Calu3 (cell line): ENCODE data around the gene YLPM1. TPM values are rescaled to one million over a fixed set of nuclear protein-coding genes. Genes with fewer than 3 reads are reported as not detected.
A peak's percentile ranks its signal among the peaks of the same experiment; 100 is the strongest.
"Not testable (repeated sequence)": the region's sequence is repeated elsewhere in the genome, so short reads cannot be mapped to it uniquely, and the experiment has no call there.

ENCODE experiments used
- BruUV-seq: library from RNA; stranded (reverse); fragments of 400-500 nt; replicated peaks from 2 replicates; lab custom pipeline; 2021; lab: Mats Ljungman, UMichigan
- CTCF ChIA-PET: fragments of 300-600 bp; sonication (Branson Sonifier 250); formaldehyde crosslinking; loops from one replicate; lab custom pipeline; 2022; ENCODE audit warnings: antibody characterized with exemption; lab: Charles Lee
- DNase-seq: peaks from one replicate; pipeline ENCODE4 v3.0.0; 2022
- H3K27ac Mint-ChIP-seq: one replicate; pipeline ENCODE4 v1.8.0; 2022; ENCODE audit warnings: mixed read lengths; ENCODE audit not compliant: unreplicated experiment
- H3K27me3 Mint-ChIP-seq: one replicate; pipeline ENCODE4 v1.8.0; 2022; ENCODE audit warnings: mixed read lengths; ENCODE audit not compliant: unreplicated experiment
- H3K36me3 Mint-ChIP-seq: one replicate; pipeline ENCODE4 v1.8.0; 2022; ENCODE audit warnings: mild to moderate bottlenecking, moderate library complexity, mixed read lengths; ENCODE audit not compliant: insufficient read depth, unreplicated experiment
- H3K4me1 Mint-ChIP-seq: one replicate; pipeline ENCODE4 v1.8.0; 2022; ENCODE audit warnings: mild to moderate bottlenecking, low read depth, mixed read lengths; ENCODE audit not compliant: unreplicated experiment
- H3K4me3 Mint-ChIP-seq: one replicate; pipeline ENCODE4 v1.8.0; 2022; ENCODE audit warnings: mild to moderate bottlenecking, low read depth, moderate library complexity, mixed read lengths; ENCODE audit not compliant: unreplicated experiment
- H3K9me3 Mint-ChIP-seq: one replicate; pipeline ENCODE4 v1.8.0; 2022; ENCODE audit warnings: low read depth, mixed read lengths; ENCODE audit not compliant: unreplicated experiment
- CTCF ChIP-seq: fragments of 200-600 bp; IDR thresholded peaks from one replicate; pipeline ENCODE4 v1.8.0; 2022; ENCODE audit warnings: antibody characterized with exemption; ENCODE audit not compliant: unreplicated experiment
- intact Hi-C: fragments of 100-400 bp; cut with micrococcal nuclease; formaldehyde crosslinking; loops from one replicate; pipeline ENCODE4 v1.10.0; 2022; ENCODE audit not compliant: unreplicated experiment
- total RNA-seq: library from RNA; stranded (reverse); gene quantifications from 2 replicates; pipeline ENCODE4 v1.2.3, GENCODE V29; 2022

Gene YLPM1
- total RNA-seq, 1 experiment from 2014 or later = 67.5 TPM

- H3K27me3 Mint-ChIP-seq = no peaks in the 10 kb centered on the region
- no TSS peak for BruUV-seq
- no peaks in the 10 kb centered on the region for H3K4me1 Mint-ChIP-seq
- H3K36me3 Mint-ChIP-seq = no peaks in the 10 kb centered on the region
- no peak overlapping the region for H3K27ac Mint-ChIP-seq
- H3K9me3 Mint-ChIP-seq = peaks cover 2% of the 10 kb centered on the region
- TF ChIP-seq CTCF = no peak
- no peak overlapping the region for H3K4me3 Mint-ChIP-seq
- intact Hi-C loops = no loop called here
- CTCF ChIA-PET = no interaction called here
- DNase-seq = no peak
These were observed 8.2 kb upstream of the YLPM1 start for GRCh38 chr14:74754899-74755298.

- intact Hi-C loops = no loop called here
- Mint-ChIP-seq H3K27ac (no peak overlapping the region), H3K9me3 (peaks cover 2% of the 10 kb centered on the region), H3K4me3 (no peak overlapping the region), H3K36me3 (no peaks in the 10 kb centered on the region), H3K27me3 (no peaks in the 10 kb centered on the region), H3K4me1 (no peaks in the 10 kb centered on the region)
- no peak for TF ChIP-seq CTCF
- CTCF ChIA-PET = no interaction called here
- no peak for DNase-seq
- BruUV-seq = no TSS peak
These were observed 6.8 kb upstream of the YLPM1 start for GRCh38 chr14:74756326-74756725.

GRCh38 chr14:74758505-74758904 lies 4.6 kb upstream of the YLPM1 start:
- intact Hi-C loops, H3K9me3 Mint-ChIP-seq, BruUV-seq, CTCF ChIA-PET, H3K4me3 Mint-ChIP-seq, DNase-seq, H3K36me3 Mint-ChIP-seq, H3K27ac Mint-ChIP-seq, H3K27me3 Mint-ChIP-seq, H3K4me1 Mint-ChIP-seq: not testable (repeated sequence)

GRCh38 chr14:74763803-74764531 lies 851 bp downstream of the YLPM1 start:
- Mint-ChIP-seq H3K4me3 (peak overlapping the region; percentile 81), H3K4me1 (peaks cover 20% of the 10 kb centered on the region)
- intact Hi-C loops = loop anchor here (10.0 kb wide), 1 partner anchor 159 kb away; no protein-coding TSS in a partner anchor

More at GRCh38 chr14:74763803-74764531, 851 bp downstream of the YLPM1 start:
- peak overlapping the region; percentile 71 for H3K27ac Mint-ChIP-seq
- H3K27me3 Mint-ChIP-seq = no peaks in the 10 kb centered on the region
- no peak for TF ChIP-seq CTCF
- CTCF ChIA-PET = interaction anchor here (1.4 kb wide), 1 partner anchor 10 kb away, joined by 5 read pairs; no protein-coding TSS in a partner anchor
- TSS peak; percentile 34 for BruUV-seq
- peak; percentile 3 for DNase-seq
- H3K36me3 Mint-ChIP-seq = peaks cover 39% of the 10 kb centered on the region
- no peaks in the 10 kb centered on the region for H3K9me3 Mint-ChIP-seq
